Activated T-cell treated with anti-CD3 and anti-CD28 coated beads, Interleukin-2, amount 50 U/mL, for 4 hours (primary cell): ENCODE measurements around the gene ENTHD1. TPM values are rescaled to one million over a fixed set of nuclear protein-coding genes. Genes with fewer than 3 reads are reported as not detected.
A peak's percentile ranks its signal among the peaks of the same experiment; 100 is the strongest.

Experiments used
- ATAC-seq, 2 donors: fragments of 200-7000 bp; cut with Tn5 transposase; one replicate each; pipeline ENCODE4 v1.10.0; 2021
- DNase-seq: peaks from one replicate; pipeline ENCODE4 v3.0.0-alpha.2; 2020
- H3K27me3 Mint-ChIP-seq: one replicate; pipeline ENCODE4 v1.8.0; 2021; ENCODE audit warnings: low read depth, mixed read lengths
- H3K36me3 Mint-ChIP-seq: one replicate; pipeline ENCODE4 v1.8.0; 2022; ENCODE audit warnings: mixed read lengths; ENCODE audit not compliant: insufficient read depth
- H3K4me1 Mint-ChIP-seq: one replicate; pipeline ENCODE4 v1.8.0; 2021; ENCODE audit warnings: low read depth, mixed read lengths
- H3K4me3 Mint-ChIP-seq: one replicate; pipeline ENCODE4 v1.8.0; 2021; ENCODE audit warnings: mild to moderate bottlenecking, moderate library complexity, mixed read lengths
- H3K9me3 Mint-ChIP-seq: one replicate; pipeline ENCODE4 v1.8.0; 2021; ENCODE audit warnings: mixed read lengths
- total RNA-seq, 3 donors: library from RNA; stranded (reverse); gene quantifications; one replicate each; pipeline ENCODE4 v1.2.1, GENCODE V29; 2021

Gene ENTHD1
- total RNA-seq, 3 donors from 2014 or later, result 0.38 to 0.53 (median 0.41) TPM

GRCh38 chr22:39820256-39820655 lies 73.3 kb downstream of the ENTHD1 start:
- Mint-ChIP-seq H3K36me3 (no peaks in the 10 kb centered on the region), H3K27me3 (no peaks in the 10 kb centered on the region)
- ATAC-seq, result no peak

GRCh38 chr22:39819429-39819828 lies 74.1 kb downstream of the ENTHD1 start:
- ATAC-seq (no peak), DNase-seq (no peak)
- Mint-ChIP-seq H3K4me1 (peaks cover 2% of the 10 kb centered on the region), H3K36me3 (no peaks in the 10 kb centered on the region), H3K27me3 (no peaks in the 10 kb centered on the region), H3K9me3 (no peaks in the 10 kb centered on the region), H3K4me3 (no peak overlapping the region)

More at GRCh38 chr22:39820256-39820655, 73.3 kb downstream of the ENTHD1 start:
- H3K4me1 Mint-ChIP-seq, result peaks cover 2% of the 10 kb centered on the region
- DNase-seq, result no peak
- no peak overlapping the region for H3K4me3 Mint-ChIP-seq
- no peaks in the 10 kb centered on the region for H3K9me3 Mint-ChIP-seq

DNA sequence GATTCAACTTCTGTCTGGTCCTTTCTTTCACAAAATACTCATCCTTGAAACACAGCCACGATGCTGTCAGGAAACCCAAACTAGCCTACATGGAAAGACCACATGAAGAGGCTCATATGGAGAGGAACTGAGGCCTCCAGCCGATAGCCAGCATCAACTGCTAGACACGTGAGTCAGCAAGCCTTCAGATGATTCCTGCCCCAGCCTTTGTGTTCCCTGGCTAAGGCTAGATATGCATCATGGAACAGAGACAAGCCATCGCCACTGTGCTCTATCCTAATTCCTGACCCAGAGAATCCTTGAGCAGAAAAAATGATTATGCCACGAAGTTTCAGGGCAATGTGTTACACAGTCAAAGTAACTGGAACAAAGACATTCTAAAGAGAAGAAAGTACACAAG lies 75.5 kb downstream of the ENTHD1 start:
- Mint-ChIP-seq H3K9me3 (no peaks in the 10 kb centered on the region), H3K4me3 (no peak overlapping the region), H3K36me3 (no peaks in the 10 kb centered on the region), H3K4me1 (peaks cover 2% of the 10 kb centered on the region), H3K27me3 (no peaks in the 10 kb centered on the region)
- ATAC-seq (no peak), DNase-seq (no peak)

DNA sequence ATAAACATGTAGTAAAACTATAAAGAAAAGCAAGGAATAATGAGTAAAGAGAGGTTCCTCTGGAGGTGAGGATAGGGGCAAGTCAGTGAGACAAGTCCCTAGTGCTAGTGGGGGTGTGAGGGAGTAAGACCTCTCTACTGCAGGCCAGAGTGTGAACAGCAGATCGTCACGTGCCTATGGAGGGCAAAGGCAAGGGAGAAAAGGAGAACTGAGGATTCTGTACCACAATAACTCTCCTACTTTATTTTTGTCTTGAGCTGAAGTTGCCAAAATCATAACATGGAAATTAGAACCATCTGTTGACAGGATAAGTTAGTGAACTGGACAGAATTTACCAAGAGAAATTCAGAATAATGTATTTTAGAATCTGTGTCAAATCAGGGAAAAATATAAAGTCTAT lies 77.6 kb downstream of the ENTHD1 start:
- Mint-ChIP-seq H3K27me3 (no peaks in the 10 kb centered on the region), H3K4me1 (peaks cover 2% of the 10 kb centered on the region), H3K9me3 (no peaks in the 10 kb centered on the region), H3K36me3 (peaks cover 2% of the 10 kb centered on the region), H3K4me3 (no peak overlapping the region)
- ATAC-seq (no peak), DNase-seq (no peak)

- DNase-seq (no peak), ATAC-seq (no peak)
- H3K9me3 Mint-ChIP-seq, result no peaks in the 10 kb centered on the region
Measured at GRCh38 chr22:39814899-39815298, 78.7 kb downstream of the ENTHD1 start.

GRCh38 chr22:39809772-39810557 lies 83.6 kb downstream of the ENTHD1 start:
- H3K9me3 Mint-ChIP-seq, result no peaks in the 10 kb centered on the region
- ATAC-seq (peak; percentile 55 to 70), DNase-seq (no peak)
- H3K4me1 Mint-ChIP-seq, result peaks cover 24% of the 10 kb centered on the region
- H3K27me3 Mint-ChIP-seq, result peaks cover 3% of the 10 kb centered on the region
- H3K4me3 Mint-ChIP-seq, result no peak overlapping the region
- peaks cover 2% of the 10 kb centered on the region for H3K36me3 Mint-ChIP-seq

More at GRCh38 chr22:39814899-39815298, 78.7 kb downstream of the ENTHD1 start:
- Mint-ChIP-seq H3K27me3 (no peaks in the 10 kb centered on the region), H3K36me3 (peaks cover 2% of the 10 kb centered on the region), H3K4me1 (peaks cover 4% of the 10 kb centered on the region), H3K4me3 (no peak overlapping the region)

GRCh38 chr22:39808081-39808480 lies 85.5 kb downstream of the ENTHD1 start:
- peak; percentile 17 for DNase-seq
- Mint-ChIP-seq H3K9me3 (no peaks in the 10 kb centered on the region), H3K27me3 (peaks cover 7% of the 10 kb centered on the region), H3K36me3 (peaks cover 2% of the 10 kb centered on the region), H3K4me1 (peaks cover 24% of the 10 kb centered on the region), H3K4me3 (no peak overlapping the region)
- ATAC-seq, result no peak

DNA sequence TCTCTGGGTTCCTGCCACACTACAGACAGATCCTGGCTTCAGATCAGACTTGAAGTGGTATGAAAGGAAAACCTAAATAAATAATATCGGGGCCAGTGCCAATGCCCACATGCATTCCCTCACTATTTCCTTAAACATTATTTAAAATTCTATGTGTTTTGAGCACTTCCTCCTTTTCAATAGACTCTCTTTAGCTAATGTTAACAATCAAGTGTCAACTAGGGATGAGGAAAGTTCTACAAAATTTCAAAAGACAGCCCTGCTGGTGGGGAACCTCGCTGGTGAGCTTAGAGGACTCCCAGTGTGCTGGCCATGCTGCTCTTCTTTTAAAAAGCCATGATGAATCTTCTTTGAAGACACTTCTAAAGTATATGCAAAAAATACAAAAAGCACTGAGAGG lies 87.5 kb downstream of the ENTHD1 start:
- H3K27me3 Mint-ChIP-seq, result peaks cover 10% of the 10 kb centered on the region
- DNase-seq, result no peak
- no peak overlapping the region for H3K4me3 Mint-ChIP-seq
- H3K4me1 Mint-ChIP-seq, result peaks cover 24% of the 10 kb centered on the region
- ATAC-seq, result no peak
- no peaks in the 10 kb centered on the region for H3K9me3 Mint-ChIP-seq
- no peaks in the 10 kb centered on the region for H3K36me3 Mint-ChIP-seq

DNA sequence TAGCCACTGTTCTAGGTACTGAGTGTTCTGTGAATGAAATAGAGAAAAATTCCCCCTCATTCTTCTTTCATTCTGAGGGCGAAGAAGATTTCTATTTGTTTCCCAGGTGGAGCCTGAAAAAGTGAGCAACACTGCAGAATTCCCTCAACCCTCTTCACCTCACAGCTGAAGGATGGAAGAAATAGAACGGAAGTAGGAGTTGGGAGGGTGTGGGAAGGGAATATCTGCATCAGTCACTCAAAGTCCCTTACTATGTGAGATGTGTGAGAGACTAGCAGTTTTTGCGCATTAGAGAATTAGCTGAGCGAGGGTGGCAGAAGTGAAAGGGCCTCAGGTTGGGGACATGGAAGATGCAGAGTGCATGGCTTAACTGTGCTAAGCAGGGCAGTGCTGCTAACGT lies 88.4 kb downstream of the ENTHD1 start:
- Mint-ChIP-seq H3K9me3 (no peaks in the 10 kb centered on the region), H3K36me3 (no peaks in the 10 kb centered on the region), H3K4me3 (no peak overlapping the region), H3K4me1 (peaks cover 22% of the 10 kb centered on the region), H3K27me3 (peaks cover 12% of the 10 kb centered on the region)
- no peak for ATAC-seq
- no peak for DNase-seq

DNA sequence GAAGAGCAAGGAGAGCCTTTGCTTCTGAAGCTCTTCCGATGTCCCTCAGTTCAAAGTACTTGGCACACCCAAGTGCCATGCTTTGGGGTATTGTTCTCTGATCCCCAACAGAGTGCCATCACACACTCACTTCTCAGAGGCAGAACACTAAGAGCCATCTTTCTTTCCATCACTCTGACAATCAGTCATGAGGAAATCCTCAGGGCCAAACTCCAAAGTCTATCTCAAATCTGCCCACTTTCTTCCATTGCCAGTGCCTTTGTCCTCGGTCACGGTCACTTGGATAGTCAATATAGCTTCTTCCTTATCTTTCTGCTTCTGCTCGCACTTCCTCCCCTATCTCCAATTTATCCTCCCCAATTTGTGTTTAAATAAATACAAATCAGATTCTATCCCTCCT lies 90.9 kb downstream of the ENTHD1 start:
- no peak overlapping the region for H3K4me3 Mint-ChIP-seq
- H3K4me1 Mint-ChIP-seq, result peaks cover 13% of the 10 kb centered on the region
- ATAC-seq, result no peak

DNA sequence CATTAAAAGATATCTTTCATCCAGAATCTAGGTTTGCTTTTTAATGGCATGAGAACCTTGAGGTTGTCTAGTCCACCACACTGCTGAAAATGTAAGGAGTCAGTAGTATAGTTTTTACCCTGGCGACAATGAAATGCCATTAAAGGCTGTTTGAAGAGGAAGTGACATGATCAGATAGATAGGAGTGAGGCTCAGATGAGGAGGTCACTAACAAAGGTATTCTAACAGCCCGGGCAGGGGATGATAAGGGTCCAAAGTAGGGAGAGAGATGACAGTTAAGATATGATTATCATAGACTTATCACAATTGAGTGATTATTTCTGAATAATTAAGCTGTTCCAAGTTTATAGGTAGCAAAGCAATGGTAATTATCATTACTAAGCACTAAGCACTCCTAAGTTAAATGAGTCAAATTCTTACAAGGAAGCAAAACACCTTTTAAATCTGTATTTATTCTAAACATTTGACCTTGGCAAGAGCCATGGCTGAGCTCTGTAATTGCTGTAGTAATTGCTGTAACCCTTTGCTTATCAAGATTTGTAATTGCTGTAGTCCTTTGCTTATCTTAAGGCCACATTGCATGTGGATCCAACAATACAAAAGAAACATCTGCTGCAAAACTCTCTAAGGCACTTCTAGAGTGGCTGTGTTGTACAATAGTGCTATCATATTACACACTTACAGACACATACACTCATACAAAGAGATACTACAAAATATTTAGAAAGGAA lies 92.6 kb downstream of the ENTHD1 start:
- Mint-ChIP-seq H3K4me1 (peaks cover 9% of the 10 kb centered on the region), H3K4me3 (no peak overlapping the region), H3K9me3 (peaks cover 25% of the 10 kb centered on the region), H3K27me3 (peaks cover 9% of the 10 kb centered on the region), H3K36me3 (peaks cover 6% of the 10 kb centered on the region)
- DNase-seq, result no peak
- no peak for ATAC-seq

More for the DNA sequence above, 90.9 kb downstream of the ENTHD1 start:
- Mint-ChIP-seq H3K9me3 (peaks cover 13% of the 10 kb centered on the region), H3K27me3 (peaks cover 9% of the 10 kb centered on the region), H3K36me3 (peaks cover 5% of the 10 kb centered on the region)
- DNase-seq, result no peak

GRCh38 chr22:39797528-39798147 lies 95.9 kb downstream of the ENTHD1 start:
- Mint-ChIP-seq H3K27me3 (peaks cover 4% of the 10 kb centered on the region), H3K9me3 (peaks cover 28% of the 10 kb centered on the region), H3K4me3 (no peak overlapping the region), H3K4me1 (no peaks in the 10 kb centered on the region), H3K36me3 (peaks cover 6% of the 10 kb centered on the region)
- ATAC-seq (no peak), DNase-seq (no peak)

DNA sequence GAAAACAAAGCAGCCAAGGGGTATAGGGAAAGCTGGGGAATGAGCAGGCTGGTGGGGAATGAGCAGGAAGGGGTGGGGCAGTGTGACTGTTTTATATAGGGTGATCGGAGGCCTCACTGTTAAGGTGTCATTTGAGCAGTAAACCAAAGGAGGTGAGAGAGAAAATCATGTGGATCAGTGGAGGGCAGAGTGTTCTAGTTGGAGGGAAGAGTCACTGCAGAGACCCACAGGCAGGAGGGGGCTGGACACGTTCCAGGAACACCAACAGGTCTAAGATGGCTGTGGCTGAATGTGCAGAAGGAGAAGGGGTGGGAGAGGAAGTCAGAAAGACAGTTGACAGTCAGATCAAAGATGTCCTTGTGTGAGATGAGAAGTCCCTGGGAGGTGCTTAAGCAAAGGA lies 103.8 kb downstream of the ENTHD1 start:
- DNase-seq (no peak), ATAC-seq (no peak)
- Mint-ChIP-seq H3K9me3 (no peaks in the 10 kb centered on the region), H3K36me3 (no peaks in the 10 kb centered on the region), H3K27me3 (no peaks in the 10 kb centered on the region), H3K4me3 (no peak overlapping the region), H3K4me1 (peaks cover 5% of the 10 kb centered on the region)

GRCh38 chr22:39785232-39785631 lies 108.3 kb downstream of the ENTHD1 start:
- Mint-ChIP-seq H3K27me3 (no peaks in the 10 kb centered on the region), H3K4me1 (peaks cover 5% of the 10 kb centered on the region), H3K4me3 (no peak overlapping the region), H3K9me3 (no peaks in the 10 kb centered on the region), H3K36me3 (no peaks in the 10 kb centered on the region)
- ATAC-seq (no peak), DNase-seq (no peak)
